Measurements from ENCODE around the gene RTCA.
A peak's percentile ranks its signal among the peaks of the same experiment; 100 is the strongest.

Gene RTCA

GRCh38 chr1:100300691-100301090, 34.7 kb downstream of the RTCA start:
- no peak overlapping the region for H3K4me2 ChIP-seq (ENCODE audit: insufficient read depth, low read length, poor library complexity, severe bottlenecking)
- no peak overlapping the region for H2BK120ac ChIP-seq (ENCODE audit: low read depth, low read length)
- H3K4me3 ChIP-seq (ENCODE audit: low read length in 2 of 2), result no peak overlapping the region
- no peak overlapping the region for H3K4ac ChIP-seq (ENCODE audit: low read length)
- no peak overlapping the region for H2AK5ac ChIP-seq (ENCODE audit: low read depth, low read length)
- no peak overlapping the region for H2BK15ac ChIP-seq (ENCODE audit: low read length)
- no peak overlapping the region for H3K14ac ChIP-seq (ENCODE audit: low read length)
- H2AFZ ChIP-seq (ENCODE audit: low read length), result no peak overlapping the region
- no peak overlapping the region for H3K23ac ChIP-seq (ENCODE audit: low read depth, low read length, poor library complexity)
- no peaks in the 10 kb centered on the region for H3K36me3 ChIP-seq (replicated peaks in 1 of 2; ENCODE audit: control insufficient read depth in 2 of 2, insufficient read depth in 2 of 2, low read length in 2 of 2)
- no peak overlapping the region for H3K18ac ChIP-seq (ENCODE audit: low read length)
- H4K8ac ChIP-seq (ENCODE audit: low read depth, low read length), result no peak overlapping the region
- H2BK12ac ChIP-seq (ENCODE audit: low read length), result no peak overlapping the region
- H3K79me1 ChIP-seq (ENCODE audit: low read depth, low read length), result no peaks in the 10 kb centered on the region
- peak overlapping the region; percentile 14 for H3K27ac ChIP-seq (replicated peaks; ENCODE audit: low read length)
- H3K9ac ChIP-seq (ENCODE audit: low read depth, low read length, poor library complexity), result no peak overlapping the region
- no CpG with 5 or more reads among the region's 5 CpGs for WGBS, 2 donors (ENCODE audit: extremely low coverage in 2 of 2, insufficient read length in 2 of 2, insufficient replicate concordance in 1 of 2)
- no peaks in the 10 kb centered on the region for H3K27me3 ChIP-seq (ENCODE audit: control insufficient read depth in 3 of 3, insufficient read depth in 3 of 3, low read depth in 1 of 3, low read length in 3 of 3)
- peak; percentile 48 for DNase-seq (ENCODE audit: low spot score)
- no peaks in the 10 kb centered on the region for H3K9me3 ChIP-seq (replicated peaks in 1 of 2; ENCODE audit: control insufficient read depth in 2 of 2, insufficient read depth in 1 of 2, low read depth in 1 of 2, low read length in 2 of 2)
- H4K91ac ChIP-seq (ENCODE audit: low read depth, low read length, poor library complexity), result no peak overlapping the region
- H2BK5ac ChIP-seq (ENCODE audit: low read length), result no peak overlapping the region
- H3K4me1 ChIP-seq (ENCODE audit: control insufficient read depth in 2 of 2, insufficient read depth in 1 of 2, low read depth in 1 of 2, low read length in 2 of 2), result peaks cover 0 to 12% of the 10 kb centered on the region in 2 donors

DNA sequence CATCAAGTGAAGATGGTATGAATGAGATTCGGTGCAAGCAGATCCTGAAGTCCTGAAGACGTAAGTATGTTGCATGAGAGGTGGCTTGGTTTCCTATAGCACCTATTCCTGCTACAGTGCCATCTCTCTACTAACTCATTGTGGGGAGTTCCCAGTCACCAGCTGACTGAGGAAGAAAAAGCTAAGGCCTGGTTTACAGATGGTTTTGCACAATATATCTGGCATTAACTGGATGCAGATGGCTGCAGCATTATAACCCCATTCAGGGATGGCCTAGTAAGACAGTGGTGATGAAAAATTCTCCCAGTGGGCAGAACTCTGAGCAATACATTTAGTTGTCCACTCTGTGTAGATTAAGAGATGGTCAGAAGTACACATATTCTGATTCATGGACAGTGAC, 36.7 kb downstream of the RTCA start:
- H3K4me1 ChIP-seq (ENCODE audit: control insufficient read depth in 2 of 2, insufficient read depth in 1 of 2, low read depth in 1 of 2, low read length in 2 of 2), result peaks cover 0 to 12% of the 10 kb centered on the region in 2 donors
- no peak overlapping the region for H3K27ac ChIP-seq (replicated peaks; ENCODE audit: low read length)
- no peak overlapping the region for H3K4ac ChIP-seq (ENCODE audit: low read length)
- no peak overlapping the region for H2BK5ac ChIP-seq (ENCODE audit: low read length)
- H3K4me2 ChIP-seq (ENCODE audit: insufficient read depth, low read length, poor library complexity, severe bottlenecking), result no peak overlapping the region
- no peak overlapping the region for H2BK12ac ChIP-seq (ENCODE audit: low read length)
- H3K9ac ChIP-seq (ENCODE audit: low read depth, low read length, poor library complexity), result no peak overlapping the region
- H3K23ac ChIP-seq (ENCODE audit: low read depth, low read length, poor library complexity), result no peak overlapping the region
- no peak overlapping the region for H2BK15ac ChIP-seq (ENCODE audit: low read length)
- H3K9me3 ChIP-seq (replicated peaks in 1 of 2; ENCODE audit: control insufficient read depth in 2 of 2, insufficient read depth in 1 of 2, low read depth in 1 of 2, low read length in 2 of 2), result peaks cover 0 to 3% of the 10 kb centered on the region in 2 donors
- H4K8ac ChIP-seq (ENCODE audit: low read depth, low read length), result no peak overlapping the region
- no peak overlapping the region for H3K18ac ChIP-seq (ENCODE audit: low read length)
- no peak overlapping the region for H3K4me3 ChIP-seq (ENCODE audit: low read length in 2 of 2)
- no peak overlapping the region for H3K14ac ChIP-seq (ENCODE audit: low read length)
- no peak for DNase-seq (ENCODE audit: low spot score)
- H2BK120ac ChIP-seq (ENCODE audit: low read depth, low read length), result no peak overlapping the region
- H4K91ac ChIP-seq (ENCODE audit: low read depth, low read length, poor library complexity), result no peak overlapping the region
- no peak overlapping the region for H2AFZ ChIP-seq (ENCODE audit: low read length)
- no peak overlapping the region for H2AK5ac ChIP-seq (ENCODE audit: low read depth, low read length)
- H3K36me3 ChIP-seq (replicated peaks in 1 of 2; ENCODE audit: control insufficient read depth in 2 of 2, insufficient read depth in 2 of 2, low read length in 2 of 2), result no peaks in the 10 kb centered on the region
- H3K27me3 ChIP-seq (ENCODE audit: control insufficient read depth in 3 of 3, insufficient read depth in 3 of 3, low read depth in 1 of 3, low read length in 3 of 3), result no peaks in the 10 kb centered on the region
- no CpG with 5 or more reads among the region's 2 CpGs for WGBS, 2 donors (ENCODE audit: extremely low coverage in 2 of 2, insufficient read length in 2 of 2, insufficient replicate concordance in 1 of 2)
- H3K79me1 ChIP-seq (ENCODE audit: low read depth, low read length), result no peaks in the 10 kb centered on the region

DNA sequence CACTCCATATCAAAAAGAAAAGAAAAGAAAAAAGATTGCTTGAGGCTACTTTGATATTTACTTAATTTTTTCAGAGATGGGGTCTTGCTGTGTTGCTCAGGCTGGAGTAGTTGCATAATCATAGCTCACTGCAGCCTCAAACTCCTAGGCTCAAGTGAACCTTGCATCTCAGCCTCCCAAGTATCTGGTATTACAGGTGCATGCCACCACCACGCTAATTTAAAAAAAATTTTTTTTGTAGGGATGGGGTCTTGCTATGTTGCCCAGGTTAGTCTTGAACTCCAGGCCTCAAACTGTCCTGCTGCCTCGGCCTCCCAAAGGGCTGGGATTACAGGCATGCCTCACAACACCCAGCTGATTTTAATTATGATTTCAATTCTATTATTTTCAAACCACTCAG, 38.2 kb downstream of the RTCA start:
- Histone ChIP-seq H4K8ac (ENCODE audit: low read depth, low read length) (no peak overlapping the region), H3K4ac (ENCODE audit: low read length) (no peak overlapping the region)
- no CpG with 5 or more reads among the region's 2 CpGs for WGBS, 2 donors (ENCODE audit: extremely low coverage in 2 of 2, insufficient read length in 2 of 2, insufficient replicate concordance in 1 of 2)

GRCh38 chr1:100304921-100305320, 38.9 kb downstream of the RTCA start:
- Histone ChIP-seq H3K79me1 (ENCODE audit: low read depth, low read length) (no peaks in the 10 kb centered on the region), H2AFZ (ENCODE audit: low read length) (no peak overlapping the region), H3K23ac (ENCODE audit: low read depth, low read length, poor library complexity) (no peak overlapping the region), H2BK15ac (ENCODE audit: low read length) (no peak overlapping the region), H3K27me3 (ENCODE audit: control insufficient read depth in 3 of 3, insufficient read depth in 3 of 3, low read depth in 1 of 3, low read length in 3 of 3) (no peaks in the 10 kb centered on the region), H3K4me3 (ENCODE audit: low read length in 2 of 2) (no peak overlapping the region), H3K4me1 (ENCODE audit: control insufficient read depth in 2 of 2, insufficient read depth in 1 of 2, low read depth in 1 of 2, low read length in 2 of 2) (peaks cover 0 to 8% of the 10 kb centered on the region in 2 donors), H2AK5ac (ENCODE audit: low read depth, low read length) (no peak overlapping the region), H3K14ac (ENCODE audit: low read length) (no peak overlapping the region), H3K4me2 (ENCODE audit: insufficient read depth, low read length, poor library complexity, severe bottlenecking) (no peak overlapping the region), H3K9ac (ENCODE audit: low read depth, low read length, poor library complexity) (no peak overlapping the region), H4K8ac (ENCODE audit: low read depth, low read length) (no peak overlapping the region), H2BK5ac (ENCODE audit: low read length) (no peak overlapping the region), H2BK120ac (ENCODE audit: low read depth, low read length) (no peak overlapping the region), H3K4ac (ENCODE audit: low read length) (no peak overlapping the region), H3K9me3 (replicated peaks in 1 of 2; ENCODE audit: control insufficient read depth in 2 of 2, insufficient read depth in 1 of 2, low read depth in 1 of 2, low read length in 2 of 2) (peaks cover 0 to 3% of the 10 kb centered on the region in 2 donors), H4K91ac (ENCODE audit: low read depth, low read length, poor library complexity) (no peak overlapping the region), H2BK12ac (ENCODE audit: low read length) (no peak overlapping the region), H3K18ac (ENCODE audit: low read length) (no peak overlapping the region), H3K27ac (replicated peaks; ENCODE audit: low read length) (no peak overlapping the region), H3K36me3 (replicated peaks in 1 of 2; ENCODE audit: control insufficient read depth in 2 of 2, insufficient read depth in 2 of 2, low read length in 2 of 2) (no peaks in the 10 kb centered on the region)
- no peak for DNase-seq (ENCODE audit: low spot score)
- no CpG with 5 or more reads among the region's 3 CpGs for WGBS, 2 donors (ENCODE audit: extremely low coverage in 2 of 2, insufficient read length in 2 of 2, insufficient replicate concordance in 1 of 2)

More for the DNA sequence above, 38.2 kb downstream of the RTCA start:
- Histone ChIP-seq H3K14ac (ENCODE audit: low read length) (no peak overlapping the region), H4K91ac (ENCODE audit: low read depth, low read length, poor library complexity) (no peak overlapping the region), H3K4me1 (ENCODE audit: control insufficient read depth in 2 of 2, insufficient read depth in 1 of 2, low read depth in 1 of 2, low read length in 2 of 2) (peaks cover 0 to 12% of the 10 kb centered on the region in 2 donors), H2AK5ac (ENCODE audit: low read depth, low read length) (no peak overlapping the region), H3K18ac (ENCODE audit: low read length) (no peak overlapping the region), H3K23ac (ENCODE audit: low read depth, low read length, poor library complexity) (no peak overlapping the region), H3K27me3 (ENCODE audit: control insufficient read depth in 3 of 3, insufficient read depth in 3 of 3, low read depth in 1 of 3, low read length in 3 of 3) (no peaks in the 10 kb centered on the region), H2BK120ac (ENCODE audit: low read depth, low read length) (no peak overlapping the region), H3K4me2 (ENCODE audit: insufficient read depth, low read length, poor library complexity, severe bottlenecking) (no peak overlapping the region), H3K9ac (ENCODE audit: low read depth, low read length, poor library complexity) (no peak overlapping the region), H2BK5ac (ENCODE audit: low read length) (no peak overlapping the region), H2BK12ac (ENCODE audit: low read length) (no peak overlapping the region), H3K9me3 (replicated peaks in 1 of 2; ENCODE audit: control insufficient read depth in 2 of 2, insufficient read depth in 1 of 2, low read depth in 1 of 2, low read length in 2 of 2) (peaks cover 0 to 3% of the 10 kb centered on the region in 2 donors), H3K27ac (replicated peaks; ENCODE audit: low read length) (no peak overlapping the region), H2BK15ac (ENCODE audit: low read length) (no peak overlapping the region), H2AFZ (ENCODE audit: low read length) (no peak overlapping the region), H3K79me1 (ENCODE audit: low read depth, low read length) (no peaks in the 10 kb centered on the region), H3K36me3 (replicated peaks in 1 of 2; ENCODE audit: control insufficient read depth in 2 of 2, insufficient read depth in 2 of 2, low read length in 2 of 2) (no peaks in the 10 kb centered on the region), H3K4me3 (ENCODE audit: low read length in 2 of 2) (no peak overlapping the region)
- DNase-seq (ENCODE audit: low spot score), result no peak
